GM12891 (cell line): ENCODE data around the gene FAM181B.

Source experiments
- PAX5 ChIP-seq: IDR thresholded peaks from 2 replicates; pipeline ENCODE4 v1.6.1; 2011; ENCODE audit warnings: low read length, moderate library complexity, mild to moderate bottlenecking; ENCODE audit not compliant: insufficient read depth, severe bottlenecking
- POLR2A ChIP-seq: IDR thresholded peaks from 2 replicates; pipeline ENCODE4 v1.6.1; 2011; ENCODE audit warnings: low read depth, low read length, control low read depth
- POLR2AphosphoS5 ChIP-seq: IDR thresholded peaks from 2 replicates; pipeline ENCODE4 v1.6.1; 2011; ENCODE audit warnings: low read depth, low read length, control low read depth
- POU2F2 ChIP-seq: IDR thresholded peaks from 2 replicates; pipeline ENCODE4 v1.6.1; 2011; ENCODE audit warnings: low read depth, mild to moderate bottlenecking, control low read depth, low read length, moderate library complexity
- SPI1 ChIP-seq: IDR thresholded peaks from 2 replicates; pipeline ENCODE4 v1.6.1; 2011; ENCODE audit warnings: low read depth, low read length, control low read depth
- TAF1 ChIP-seq: IDR thresholded peaks from 2 replicates; pipeline ENCODE4 v1.6.1; 2011; ENCODE audit warnings: low read depth, low read length, control low read depth

DNA sequence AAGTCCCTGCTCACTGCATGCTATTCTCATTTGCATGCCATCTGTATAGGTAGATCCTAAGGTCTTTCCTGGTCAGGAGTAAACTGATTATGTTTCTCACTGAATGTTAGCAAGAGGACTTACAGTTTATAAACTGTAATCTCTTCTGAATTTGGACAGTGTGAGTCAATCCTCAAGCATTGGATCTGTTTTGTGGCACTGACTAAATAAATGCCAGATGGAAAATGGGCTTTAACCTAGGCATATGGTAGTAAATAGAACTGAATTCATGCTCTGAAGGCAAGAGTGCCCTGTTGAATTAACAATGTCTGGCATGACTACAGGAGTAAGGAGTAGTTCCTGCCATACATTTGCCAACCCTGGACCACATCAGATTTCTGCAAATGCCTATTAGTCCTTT, 11.4 kb downstream of the FAM181B start:
- no peak for TF ChIP-seq POLR2AphosphoS5
- no peak for TF ChIP-seq POLR2A
- no peak for TF ChIP-seq TAF1
- no peak for TF ChIP-seq PAX5
- TF ChIP-seq SPI1, result no peak
- no peak for TF ChIP-seq POU2F2
